Subcutaneous adipose tissue (tissue), 4 donors: ENCODE results near the gene RXRA. TPM values are rescaled to one million over a fixed set of nuclear protein-coding genes. Genes with fewer than 3 reads are reported as not detected.

Experiments used
- total RNA-seq, 4 donors: library from RNA; depleted of rRNA; stranded (reverse); fragments of >200 nt; gene quantifications; one replicate each; pipeline ENCODE4 v1.1.0, GENCODE V29; 2016
- TF ChIP-seq, protein P1 (sequence below): fragments of 450-650 bp; IDR thresholded peaks from one replicate; pipeline ENCODE4 v1.5.1; 2016; ENCODE audit warnings: low read depth, mild to moderate bottlenecking, control low read depth, antibody characterized with exemption, moderate library complexity

The RXRA gene
- total RNA-seq, 4 donors from 2014 or later = 39.1 to 141 (median 53.6) TPM

DNA sequence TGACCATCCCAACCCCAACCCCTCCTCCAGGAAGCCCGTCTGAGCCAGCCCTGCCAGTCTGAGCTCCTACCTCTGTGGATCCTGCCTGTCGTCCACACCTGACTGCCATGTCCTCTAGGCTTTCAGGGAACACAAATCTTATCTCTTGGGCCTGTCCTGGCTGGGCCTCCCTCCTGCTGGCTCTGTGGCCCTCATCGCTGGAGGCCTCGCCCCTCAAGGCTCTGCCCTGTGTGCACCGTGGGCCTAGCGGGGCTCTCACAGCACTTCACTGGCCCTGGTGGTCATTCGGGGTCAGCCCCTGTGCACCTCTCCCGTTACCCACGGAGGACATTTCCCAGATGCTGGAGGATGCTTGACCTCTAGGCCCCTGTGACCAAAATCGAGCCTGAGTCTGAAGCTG lies 133.3 kb downstream of the RXRA start:
- TF ChIP-seq, protein P1, sequence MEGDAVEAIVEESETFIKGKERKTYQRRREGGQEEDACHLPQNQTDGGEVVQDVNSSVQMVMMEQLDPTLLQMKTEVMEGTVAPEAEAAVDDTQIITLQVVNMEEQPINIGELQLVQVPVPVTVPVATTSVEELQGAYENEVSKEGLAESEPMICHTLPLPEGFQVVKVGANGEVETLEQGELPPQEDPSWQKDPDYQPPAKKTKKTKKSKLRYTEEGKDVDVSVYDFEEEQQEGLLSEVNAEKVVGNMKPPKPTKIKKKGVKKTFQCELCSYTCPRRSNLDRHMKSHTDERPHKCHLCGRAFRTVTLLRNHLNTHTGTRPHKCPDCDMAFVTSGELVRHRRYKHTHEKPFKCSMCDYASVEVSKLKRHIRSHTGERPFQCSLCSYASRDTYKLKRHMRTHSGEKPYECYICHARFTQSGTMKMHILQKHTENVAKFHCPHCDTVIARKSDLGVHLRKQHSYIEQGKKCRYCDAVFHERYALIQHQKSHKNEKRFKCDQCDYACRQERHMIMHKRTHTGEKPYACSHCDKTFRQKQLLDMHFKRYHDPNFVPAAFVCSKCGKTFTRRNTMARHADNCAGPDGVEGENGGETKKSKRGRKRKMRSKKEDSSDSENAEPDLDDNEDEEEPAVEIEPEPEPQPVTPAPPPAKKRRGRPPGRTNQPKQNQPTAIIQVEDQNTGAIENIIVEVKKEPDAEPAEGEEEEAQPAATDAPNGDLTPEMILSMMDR = no peak

DNA sequence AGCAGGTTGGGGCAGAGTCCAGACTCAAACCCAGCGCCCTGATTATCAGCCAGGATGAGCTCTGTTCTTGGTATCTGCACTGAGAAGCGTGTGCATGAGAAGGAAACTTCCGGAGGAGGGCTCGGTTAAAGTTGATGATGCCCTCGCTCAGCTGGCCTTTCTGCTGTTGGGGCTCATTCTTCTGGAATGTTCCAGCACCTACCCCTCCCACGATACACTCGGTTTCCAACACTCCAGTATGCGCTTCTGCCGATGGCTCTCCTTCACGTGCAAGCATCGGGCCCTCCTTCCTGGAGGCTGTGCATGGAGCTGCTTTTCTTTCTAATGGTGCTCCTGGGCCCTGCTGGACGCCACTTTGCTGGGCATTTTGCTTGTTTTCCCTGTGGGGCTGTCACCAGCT lies 134.0 kb downstream of the RXRA start:
- TF ChIP-seq, protein P1 = no peak

DNA sequence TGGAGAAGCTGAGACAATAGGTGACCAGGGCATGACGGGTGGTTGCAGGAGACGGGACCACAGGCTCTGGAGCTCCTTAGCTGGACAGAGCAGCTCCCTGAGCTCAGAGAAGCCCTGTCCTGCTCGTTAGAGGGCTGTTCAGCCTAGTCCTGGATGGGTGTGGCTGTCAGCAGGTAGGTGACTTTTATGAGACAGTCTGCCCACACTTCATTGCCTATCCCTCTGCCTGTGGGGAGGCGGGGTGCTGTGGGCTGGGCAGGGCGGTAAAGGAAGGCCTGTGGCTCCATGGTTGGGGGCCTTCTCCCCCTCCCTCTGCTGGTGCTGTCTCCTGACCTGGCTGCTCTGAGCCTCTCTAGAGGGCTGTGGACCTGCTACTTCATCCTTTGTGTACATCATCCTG lies 134.6 kb downstream of the RXRA start:
- TF ChIP-seq, protein P1 = no peak

DNA sequence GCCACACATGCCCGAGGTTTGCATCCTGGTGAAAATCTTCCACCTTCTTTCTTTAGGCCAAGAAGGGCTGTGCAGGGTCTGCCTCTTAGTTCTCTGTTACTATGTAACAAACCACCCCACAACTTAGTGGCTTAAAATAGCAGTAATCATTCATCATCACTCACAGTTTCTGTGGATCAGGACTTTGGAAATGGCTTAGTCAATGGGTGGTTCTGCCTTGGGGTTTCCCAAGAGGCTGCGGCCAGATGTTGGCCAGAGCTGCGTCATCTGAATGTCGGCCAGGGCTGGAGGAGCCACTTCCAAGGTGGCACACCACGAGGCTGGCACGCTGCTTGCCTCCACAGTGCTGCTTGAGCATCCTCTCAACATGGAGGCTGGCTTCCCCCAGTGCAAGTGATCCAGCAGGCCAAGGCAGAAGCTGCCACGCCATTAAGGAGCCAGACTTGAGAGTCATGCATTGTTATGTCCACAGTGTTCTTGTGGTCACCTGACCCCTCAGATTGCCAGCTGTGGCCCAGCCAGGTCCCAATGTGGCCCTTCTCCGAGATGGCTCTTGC lies 135.2 kb downstream of the RXRA start:
- TF ChIP-seq, protein P1 = no peak

DNA sequence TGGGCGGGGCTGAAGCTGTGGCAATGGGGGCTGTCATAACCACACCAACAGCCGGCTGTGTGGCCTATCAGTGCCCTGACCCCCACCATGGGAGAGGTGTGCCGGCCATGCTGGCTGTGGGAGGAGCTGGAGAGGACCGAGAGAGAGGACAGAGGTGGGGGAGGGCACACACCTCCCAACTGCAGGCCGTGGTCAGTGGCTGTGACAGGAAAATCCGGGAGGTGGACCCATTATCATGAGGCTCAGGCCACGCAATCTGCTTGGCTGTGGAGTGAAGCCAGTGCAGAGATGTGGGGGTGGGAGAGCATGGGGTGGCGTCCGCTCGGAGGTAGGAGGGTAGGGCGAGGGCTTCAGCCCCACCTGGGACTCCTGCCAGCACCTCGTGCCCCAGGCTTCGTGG lies 136.1 kb downstream of the RXRA start:
- TF ChIP-seq, protein P1 = no peak

DNA sequence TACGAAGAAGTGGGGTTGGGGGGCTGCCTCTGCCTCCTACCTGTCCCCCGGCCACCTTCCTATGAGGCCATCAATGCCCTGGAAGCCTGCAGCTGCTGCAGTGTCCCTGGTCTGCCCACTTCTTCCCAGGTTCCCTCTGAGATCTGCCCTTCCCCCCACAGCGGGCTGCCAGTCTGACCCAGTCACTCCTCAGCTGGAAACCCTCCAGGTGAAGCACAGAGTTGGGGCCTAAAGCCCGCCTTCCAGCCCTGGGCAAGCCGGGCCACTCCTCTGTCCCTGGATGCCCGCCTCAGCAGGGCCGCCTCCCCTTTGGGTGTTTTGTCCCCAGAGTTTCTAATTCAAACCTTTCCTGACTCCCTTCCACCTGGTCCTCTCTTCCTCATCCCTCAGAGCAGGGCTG lies 137.0 kb downstream of the RXRA start:
- TF ChIP-seq, protein P1 = no peak

DNA sequence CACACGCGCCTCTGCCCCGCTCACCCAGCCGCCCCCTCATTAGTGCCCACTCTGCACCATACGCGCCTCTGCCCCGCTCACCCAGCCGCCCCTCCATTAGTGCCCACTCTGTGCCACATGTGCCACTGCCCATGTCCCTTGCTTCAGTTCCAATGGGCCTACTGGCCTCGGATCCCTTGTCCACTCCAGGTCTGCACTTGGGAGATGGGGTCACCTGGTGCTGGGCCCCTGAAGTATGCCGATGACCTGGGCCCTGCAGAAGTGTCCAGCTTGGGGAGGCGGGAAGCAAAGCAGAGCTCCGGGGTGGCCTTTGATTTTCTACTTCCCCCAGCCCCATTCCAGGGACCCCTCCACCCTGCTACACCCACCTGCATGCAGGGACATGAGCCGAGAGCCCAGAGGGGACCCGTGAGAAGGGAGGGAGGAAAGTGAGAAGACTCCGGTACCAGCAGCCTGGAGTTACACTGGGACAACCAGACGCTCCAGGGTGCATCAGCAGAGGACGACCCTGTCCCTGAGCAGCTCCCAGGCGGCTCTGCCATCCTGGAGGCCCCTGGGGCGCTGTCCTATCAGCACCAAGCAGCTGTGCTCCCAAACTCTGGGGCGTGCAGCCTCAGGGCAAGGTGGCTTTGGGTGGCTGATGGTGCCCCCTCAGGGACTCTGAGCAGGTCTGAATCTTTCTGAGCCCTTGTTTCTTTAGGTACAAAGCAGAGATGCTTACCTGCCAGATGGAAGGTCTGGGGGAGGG lies 140.8 kb downstream of the RXRA start:
- TF ChIP-seq, protein P1 = no peak
